SK-N-MC (cell line): ENCODE data around the gene PRR35.

ENCODE experiments used
- DNase-seq: peaks from one replicate; pipeline ENCODE4 v3.0.0-alpha.2; 2011; ENCODE audit warnings: low read depth, low spot score
- H3K27ac ChIP-seq: fragments of 200-600 bp; sonication (generic); 2 replicates; pipeline ENCODE4 v1.5.1; 2016; ENCODE audit warnings: mixed run types
- H3K36me3 ChIP-seq: fragments of 200-600 bp; sonication (generic); 2 replicates; pipeline ENCODE4 v1.6.1; 2017; ENCODE audit warnings: antibody characterized with exemption, low read length, mixed read lengths; ENCODE audit not compliant: insufficient read depth
- H3K4me3 ChIP-seq: fragments of 200-600 bp; sonication (generic); 2 replicates; pipeline ENCODE4 v1.5.1; 2016
- H3K9ac ChIP-seq: fragments of 200-600 bp; sonication (generic); 2 replicates; pipeline ENCODE4 v1.8.0; 2017; ENCODE audit warnings: mixed run types, mixed read lengths; ENCODE audit not compliant: insufficient read length
- H3K9me3 ChIP-seq: fragments of 200-600 bp; sonication (generic); 2 replicates; pipeline ENCODE4 v1.6.1; 2017; ENCODE audit warnings: low read depth, mild to moderate bottlenecking, antibody characterized with exemption, low read length, moderate library complexity, mixed read lengths
- EZH2 ChIP-seq: fragments of 200-600 bp; sonication (generic); IDR thresholded peaks from one replicate; pipeline ENCODE4 v1.6.1; 2017; ENCODE audit warnings: antibody characterized with exemption
- FOXP2 ChIP-seq: optimal IDR thresholded peaks from 2 replicates; pipeline ENCODE3; 2011; ENCODE audit warnings: mild to moderate bottlenecking, moderate library complexity; ENCODE audit not compliant: insufficient read depth; ENCODE audit errors: extremely low read length, control extremely low read depth
- POLR2AphosphoS5 ChIP-seq: IDR thresholded peaks from 2 replicates; pipeline ENCODE4 v1.6.1; 2012; ENCODE audit warnings: mild to moderate bottlenecking, low read depth, low read length, borderline replicate concordance

PRR35 gene

GRCh38 chr16:610513-611381 is 50.6 kb downstream of the PRR35 start:
- H3K9ac ChIP-seq = no peak overlapping the region
- H3K9me3 ChIP-seq = no peaks in the 10 kb centered on the region
- no peak overlapping the region for H3K27ac ChIP-seq
- no peaks in the 10 kb centered on the region for H3K36me3 ChIP-seq
- no peak overlapping the region for H3K4me3 ChIP-seq
- no peak for TF ChIP-seq EZH2
- TF ChIP-seq FOXP2 = no peak
- no peak for TF ChIP-seq POLR2AphosphoS5
- DNase-seq = no peak

- no peaks in the 10 kb centered on the region for H3K9me3 ChIP-seq
- TF ChIP-seq POLR2AphosphoS5 (no peak), FOXP2 (no peak), EZH2 (no peak)
- no peak for DNase-seq
- no peak overlapping the region for H3K27ac ChIP-seq
- H3K9ac ChIP-seq = no peak overlapping the region
- H3K4me3 ChIP-seq = no peak overlapping the region
- no peaks in the 10 kb centered on the region for H3K36me3 ChIP-seq
These were observed 54.9 kb downstream of the PRR35 start for GRCh38 chr16:615122-615521.
